Neural crest cell (in vitro differentiated cells): ENCODE measurements around the gene SLC25A44. TPM values are rescaled to one million over a fixed set of nuclear protein-coding genes. Genes with fewer than 3 reads are reported as not detected.

Source experiments
- DNase-seq: peaks from one replicate; pipeline ENCODE4 v3.0.0; 2021; ENCODE audit warnings: low read depth, mixed read lengths, low spot score
- H3K27ac Mint-ChIP-seq: one replicate; pipeline ENCODE4 v1.8.0; 2021; ENCODE audit warnings: mild to moderate bottlenecking, mixed read lengths; ENCODE audit not compliant: unreplicated experiment
- H3K27me3 Mint-ChIP-seq: 2 replicates; pipeline ENCODE4 v1.8.0; 2021; ENCODE audit warnings: low read depth, mild to moderate bottlenecking, mixed read lengths
- H3K36me3 Mint-ChIP-seq: 2 replicates; pipeline ENCODE4 v1.8.0; 2021; ENCODE audit warnings: low read depth, mild to moderate bottlenecking, mixed read lengths
- H3K4me1 Mint-ChIP-seq: 2 replicates; pipeline ENCODE4 v1.8.0; 2021; ENCODE audit warnings: mixed read lengths
- H3K4me3 Mint-ChIP-seq: one replicate; pipeline ENCODE4 v1.8.0; 2021; ENCODE audit warnings: mild to moderate bottlenecking, mixed read lengths
- H3K9me3 Mint-ChIP-seq: 2 replicates; pipeline ENCODE4 v1.8.0; 2021; ENCODE audit warnings: mixed read lengths
- total RNA-seq: library from RNA; stranded (reverse); gene quantifications from 2 replicates; pipeline ENCODE4 v1.2.1, GENCODE V29; 2021
- TF ChIP-seq, protein P1 (sequence below): fragments of 200-600 bp; sonication (generic); conservative IDR thresholded peaks from 2 replicates; pipeline ENCODE4 v1.5.0; 2021; ENCODE audit warnings: antibody characterized with exemption, mild to moderate bottlenecking

SLC25A44 gene
- total RNA-seq, 1 donor from 2014 or later, result 22.7 TPM

DNA sequence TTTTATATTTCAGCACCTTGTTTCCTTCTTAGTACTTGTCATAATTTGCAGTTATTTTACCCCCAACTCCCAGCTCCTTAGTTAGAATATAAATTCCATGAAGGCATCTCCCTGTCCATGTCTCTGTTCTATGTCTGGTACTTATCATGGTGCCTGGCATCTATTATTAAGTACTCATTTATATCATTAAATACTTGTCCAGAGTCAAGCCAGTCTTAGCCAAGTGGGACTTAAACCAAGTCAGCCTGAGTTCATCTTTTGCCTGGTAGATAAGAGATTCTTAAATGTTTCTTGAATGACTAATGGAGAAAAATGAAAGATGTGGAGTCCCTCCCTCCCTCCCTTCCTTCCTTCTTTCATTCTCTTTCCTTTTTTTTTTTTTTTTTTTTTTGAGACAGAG is 9.4 kb downstream of the SLC25A44 start:
- TF ChIP-seq, protein P1, sequence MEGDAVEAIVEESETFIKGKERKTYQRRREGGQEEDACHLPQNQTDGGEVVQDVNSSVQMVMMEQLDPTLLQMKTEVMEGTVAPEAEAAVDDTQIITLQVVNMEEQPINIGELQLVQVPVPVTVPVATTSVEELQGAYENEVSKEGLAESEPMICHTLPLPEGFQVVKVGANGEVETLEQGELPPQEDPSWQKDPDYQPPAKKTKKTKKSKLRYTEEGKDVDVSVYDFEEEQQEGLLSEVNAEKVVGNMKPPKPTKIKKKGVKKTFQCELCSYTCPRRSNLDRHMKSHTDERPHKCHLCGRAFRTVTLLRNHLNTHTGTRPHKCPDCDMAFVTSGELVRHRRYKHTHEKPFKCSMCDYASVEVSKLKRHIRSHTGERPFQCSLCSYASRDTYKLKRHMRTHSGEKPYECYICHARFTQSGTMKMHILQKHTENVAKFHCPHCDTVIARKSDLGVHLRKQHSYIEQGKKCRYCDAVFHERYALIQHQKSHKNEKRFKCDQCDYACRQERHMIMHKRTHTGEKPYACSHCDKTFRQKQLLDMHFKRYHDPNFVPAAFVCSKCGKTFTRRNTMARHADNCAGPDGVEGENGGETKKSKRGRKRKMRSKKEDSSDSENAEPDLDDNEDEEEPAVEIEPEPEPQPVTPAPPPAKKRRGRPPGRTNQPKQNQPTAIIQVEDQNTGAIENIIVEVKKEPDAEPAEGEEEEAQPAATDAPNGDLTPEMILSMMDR, result no peak
- H3K27ac Mint-ChIP-seq, result no peak overlapping the region
- DNase-seq, result no peak
- H3K27me3 Mint-ChIP-seq, result no peaks in the 10 kb centered on the region
- no peaks in the 10 kb centered on the region for H3K4me1 Mint-ChIP-seq
- H3K4me3 Mint-ChIP-seq, result no peak overlapping the region
- H3K9me3 Mint-ChIP-seq, result no peaks in the 10 kb centered on the region
- peaks cover 5% of the 10 kb centered on the region for H3K36me3 Mint-ChIP-seq

DNA sequence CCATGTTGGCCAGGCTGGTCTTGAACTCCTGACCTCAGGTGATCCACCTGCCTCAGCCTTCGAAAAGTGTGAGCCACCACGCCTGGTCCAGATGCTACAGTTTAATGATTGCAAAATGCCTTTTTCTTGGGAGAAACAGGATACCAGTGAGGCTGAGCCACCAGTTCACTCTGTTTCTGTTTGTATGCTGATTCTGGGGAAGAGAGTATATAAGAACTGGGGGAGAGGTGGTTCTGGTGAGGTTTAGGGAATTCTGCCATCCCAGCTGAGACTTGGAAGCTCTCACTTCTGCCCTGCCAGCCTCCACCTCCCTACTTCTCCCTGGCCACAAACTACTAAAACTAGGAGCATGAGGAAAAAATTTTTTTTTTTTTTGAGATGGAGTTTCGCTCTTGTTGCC is 10.8 kb downstream of the SLC25A44 start:
- H3K27me3 Mint-ChIP-seq, result no peaks in the 10 kb centered on the region

DNA sequence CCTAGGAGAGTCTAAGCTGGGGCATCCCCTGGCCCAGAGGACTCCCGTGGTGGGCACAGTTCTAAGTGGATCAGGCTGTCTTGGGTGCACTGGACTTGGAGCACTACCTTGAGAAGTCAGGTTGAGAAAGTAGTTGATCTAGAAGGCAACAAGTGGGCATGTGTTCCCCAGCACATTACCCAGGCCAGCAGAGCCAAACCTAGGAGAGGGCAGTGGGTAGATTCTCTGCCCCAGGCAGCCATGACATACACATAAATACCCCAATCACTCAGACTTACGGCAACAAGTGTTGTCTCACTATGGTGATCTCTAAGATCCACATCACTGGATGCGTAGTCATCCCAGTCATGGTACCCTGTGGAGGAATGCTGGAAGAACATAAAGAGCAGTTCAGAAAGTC is 17.3 kb downstream of the SLC25A44 start:
- H3K4me1 Mint-ChIP-seq, result peaks cover 24% of the 10 kb centered on the region
- H3K27me3 Mint-ChIP-seq, result no peaks in the 10 kb centered on the region
- DNase-seq, result no peak

More for the DNA sequence above, 10.8 kb downstream of the SLC25A44 start:
- no peaks in the 10 kb centered on the region for H3K36me3 Mint-ChIP-seq
- H3K4me3 Mint-ChIP-seq, result no peak overlapping the region
- no peaks in the 10 kb centered on the region for H3K4me1 Mint-ChIP-seq
- no peak for DNase-seq
- no peaks in the 10 kb centered on the region for H3K9me3 Mint-ChIP-seq
- TF ChIP-seq, protein P1, result no peak
- no peak overlapping the region for H3K27ac Mint-ChIP-seq

DNA sequence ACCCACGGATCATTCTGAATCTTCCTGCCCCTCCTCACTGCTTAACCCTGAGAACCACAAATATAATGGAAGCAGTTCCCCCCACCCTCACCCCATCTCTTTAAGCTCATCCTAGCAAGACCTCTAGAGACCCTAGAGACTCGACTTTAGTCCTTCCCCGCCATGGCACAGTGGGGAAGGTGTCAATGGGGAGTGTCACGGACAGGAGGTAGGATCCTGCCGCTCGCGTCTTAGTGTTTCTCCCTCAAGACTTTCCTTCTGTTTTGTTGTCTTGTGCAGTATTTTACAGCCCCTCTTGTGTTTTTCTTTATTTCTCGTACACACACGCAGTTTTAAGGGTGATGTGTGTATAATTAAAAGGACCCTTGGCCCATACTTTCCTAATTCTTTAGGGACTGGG is 18.2 kb downstream of the SLC25A44 start:
- Mint-ChIP-seq H3K9me3 (no peaks in the 10 kb centered on the region), H3K4me1 (peaks cover 24% of the 10 kb centered on the region), H3K27ac (peak overlapping the region; percentile 100), H3K36me3 (peaks cover 4% of the 10 kb centered on the region), H3K27me3 (no peaks in the 10 kb centered on the region), H3K4me3 (peak overlapping the region; percentile 100)
- no peak for DNase-seq
- TF ChIP-seq, protein P1, result no peak

More for the DNA sequence above, 17.3 kb downstream of the SLC25A44 start:
- Mint-ChIP-seq H3K4me3 (peak overlapping the region; percentile 33), H3K27ac (no peak overlapping the region), H3K9me3 (no peaks in the 10 kb centered on the region), H3K36me3 (peaks cover 4% of the 10 kb centered on the region)
- TF ChIP-seq, protein P1, result no peak

DNA sequence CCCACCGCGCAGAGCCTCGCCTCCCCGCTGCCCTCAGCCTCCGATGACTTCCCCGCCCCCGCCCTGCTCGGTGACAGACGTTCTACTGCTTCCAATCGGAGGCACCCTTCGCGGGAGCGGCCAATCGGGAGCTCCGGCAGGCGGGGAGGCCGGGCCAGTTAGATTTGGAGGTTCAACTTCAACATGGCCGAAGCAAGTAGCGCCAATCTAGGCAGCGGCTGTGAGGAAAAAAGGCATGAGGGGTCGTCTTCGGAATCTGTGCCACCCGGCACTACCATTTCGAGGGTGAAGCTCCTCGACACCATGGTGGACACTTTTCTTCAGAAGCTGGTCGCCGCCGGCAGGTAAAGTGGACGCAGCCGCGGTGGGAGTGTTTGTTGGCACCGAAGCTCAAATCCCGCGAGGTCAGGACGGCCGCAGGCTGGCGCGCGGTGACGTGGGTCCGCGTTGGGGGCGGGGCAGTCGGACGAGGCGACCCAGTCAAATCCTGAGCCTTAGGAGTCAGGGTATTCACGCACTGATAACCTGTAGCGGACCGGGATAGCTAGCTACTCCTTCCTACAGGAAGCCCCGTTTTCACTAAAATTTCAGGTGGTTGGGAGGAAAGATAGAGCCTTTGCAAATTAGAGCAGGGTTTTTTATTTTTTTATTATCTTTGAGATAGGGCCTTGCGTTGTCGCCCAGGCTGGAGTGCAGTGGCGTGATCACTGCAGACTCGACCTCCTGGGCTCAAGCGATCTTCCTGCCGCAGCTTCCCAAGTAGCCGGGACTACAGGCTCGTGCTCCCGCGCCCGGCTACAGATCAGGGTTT is 19.1 kb downstream of the SLC25A44 start, which contains the start of gene PMF1:
PMF1 (plus strand) TSS at position 175 of the 811 bp plus-strand sequence; CDS start at position 184, 9 bp downstream.
- DNase-seq, result peak; percentile 93
- TF ChIP-seq, protein P1, result no peak
- peak within 1 kb of the TSS; percentile 100 for H3K4me3 Mint-ChIP-seq
- H3K36me3 Mint-ChIP-seq, result peaks cover 7% of the 10 kb centered on the region
- H3K27ac Mint-ChIP-seq, result peak within 1 kb of the TSS; percentile 100
- peaks cover 24% of the 10 kb centered on the region for H3K4me1 Mint-ChIP-seq
- H3K9me3 Mint-ChIP-seq, result no peaks in the 10 kb centered on the region
- H3K27me3 Mint-ChIP-seq, result no peaks in the 10 kb centered on the region
